NCI-H1930 (cell line): ENCODE data around the gene ABCC9.
"Not testable (repeated sequence)": the region's sequence is repeated elsewhere in the genome, so short reads cannot be mapped to it uniquely, and the experiment has no call there.

Experiments used
- DNase-seq, 2 experiments: peaks; one replicate each; lab custom pipeline; 2025; lab: John Stamatoyannopoulos, UW

ABCC9 gene

DNA sequence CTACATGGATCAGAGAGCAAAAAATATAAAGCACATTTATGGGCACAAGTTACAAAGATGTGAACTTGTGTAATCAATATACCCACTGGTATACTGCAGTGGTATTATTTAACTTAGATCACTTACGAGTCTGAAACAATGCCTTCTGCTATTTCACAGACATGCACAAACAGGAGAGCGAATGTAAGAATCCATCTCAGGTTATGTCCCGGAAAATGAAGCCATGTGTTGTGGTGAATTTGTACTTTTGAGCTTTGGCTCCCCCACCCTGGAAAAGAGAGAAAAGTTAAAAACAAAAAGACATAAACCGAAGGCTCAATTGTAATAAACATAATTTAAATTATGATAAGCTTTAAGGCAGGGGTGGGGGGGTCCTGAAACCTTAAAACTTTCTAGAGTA, 7.6 kb downstream of the ABCC9 start:
- no peak for DNase-seq

DNA sequence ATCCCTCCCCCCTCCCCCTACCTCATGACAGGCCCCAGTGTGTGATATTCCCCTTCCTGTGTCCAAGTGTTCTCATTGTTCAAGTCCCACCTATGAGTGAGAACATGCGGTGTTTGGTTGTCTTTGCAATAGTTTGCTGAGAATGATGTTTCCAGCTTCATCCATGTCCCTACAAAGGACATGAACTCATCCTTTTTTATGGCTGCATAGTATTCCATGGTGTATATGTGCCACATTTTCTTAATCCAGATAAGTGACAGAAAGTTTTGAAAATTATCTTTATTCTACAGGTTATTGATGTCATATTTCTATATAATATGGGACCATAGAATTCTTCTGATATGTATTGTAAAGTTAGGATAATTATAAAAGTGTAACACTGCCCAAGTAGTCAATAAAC, 11.3 kb downstream of the ABCC9 start:
- DNase-seq: not testable (repeated sequence)

DNA sequence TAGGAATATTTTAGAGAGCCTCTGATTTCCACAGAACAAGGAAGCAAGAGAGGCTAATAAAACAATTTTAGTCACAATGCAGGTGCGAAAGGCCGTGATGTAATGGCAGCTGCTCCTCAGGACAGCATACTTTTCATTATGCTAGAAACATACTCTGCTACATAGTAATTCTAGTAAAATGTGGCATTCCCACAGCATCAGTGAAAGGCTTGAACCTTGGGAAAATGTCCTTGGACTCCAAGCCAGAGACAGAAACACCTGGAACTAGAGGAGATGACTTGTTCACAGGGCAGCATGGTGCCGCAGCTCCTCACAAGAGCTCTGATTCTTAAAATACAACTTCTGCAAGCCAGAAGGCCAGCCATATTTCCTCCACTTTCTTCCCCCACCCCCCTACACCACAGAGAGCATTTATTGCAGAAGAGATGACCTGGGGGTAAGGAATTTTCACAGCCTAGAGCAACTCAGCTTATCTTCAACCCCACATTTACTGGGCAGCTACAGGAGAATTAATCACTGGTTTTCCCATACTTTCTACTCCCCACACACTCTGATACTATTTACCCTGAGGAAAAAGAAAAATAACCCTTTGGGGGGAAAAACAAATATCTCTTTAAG, 15.8 kb downstream of the ABCC9 start:
- no peak for DNase-seq

DNA sequence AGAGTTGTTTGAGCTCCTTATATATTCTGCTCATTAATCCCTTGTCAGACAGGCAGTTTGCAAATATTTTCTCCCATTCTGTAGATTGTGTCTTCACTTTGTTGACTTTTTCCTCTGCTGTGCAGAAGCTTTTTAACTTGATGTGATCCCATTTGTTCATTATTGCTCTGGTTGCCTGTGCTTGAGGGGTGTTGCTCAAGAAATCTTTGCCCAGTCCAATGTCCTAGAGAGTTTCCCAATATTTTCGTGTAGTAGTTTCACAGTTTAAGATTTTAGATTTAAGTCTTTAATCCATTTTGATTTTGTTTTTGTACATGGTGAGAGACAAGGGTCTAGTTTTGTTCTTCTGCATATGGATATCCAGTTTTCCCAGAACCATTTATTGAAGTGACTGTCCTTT, 19.8 kb downstream of the ABCC9 start:
- no peak for DNase-seq

DNA sequence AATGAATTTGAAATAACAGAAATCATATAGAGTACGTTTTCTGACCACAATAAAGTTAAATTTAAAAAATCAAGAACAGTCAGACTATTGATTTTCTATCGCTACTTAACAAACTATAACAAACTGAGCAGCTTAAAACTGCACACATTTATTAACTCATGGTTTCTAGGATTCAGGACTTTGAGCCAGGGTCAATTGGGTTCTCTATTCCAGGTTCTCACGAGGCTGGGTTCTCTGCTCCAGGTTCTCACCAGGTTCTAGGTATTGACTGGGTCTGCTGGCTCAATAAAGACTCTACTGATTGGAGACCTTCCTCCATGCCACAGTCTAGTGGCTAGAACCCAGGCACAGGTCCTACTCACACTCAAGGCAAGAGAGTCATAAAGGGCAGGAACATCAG, 22.8 kb downstream of the ABCC9 start:
- DNase-seq: no peak

DNA sequence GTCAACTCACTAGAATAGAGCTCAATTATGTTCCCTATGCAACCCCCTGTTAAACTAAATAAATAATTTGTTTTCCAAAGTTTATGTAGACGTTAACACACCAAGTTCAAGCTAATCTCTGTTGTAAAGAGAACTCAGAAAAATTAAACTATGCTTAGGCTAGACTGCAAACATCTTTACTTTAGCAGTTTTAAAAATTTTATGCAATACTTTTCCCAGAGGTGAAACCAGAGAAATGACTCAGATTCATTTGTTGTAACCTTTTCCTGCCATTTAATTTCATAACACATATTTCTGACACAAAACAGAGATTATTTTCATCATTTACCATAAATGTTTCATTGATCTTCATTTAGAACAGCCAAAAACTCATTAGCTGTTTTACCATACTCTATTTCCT, 27.4 kb downstream of the ABCC9 start:
- no peak for DNase-seq

DNA sequence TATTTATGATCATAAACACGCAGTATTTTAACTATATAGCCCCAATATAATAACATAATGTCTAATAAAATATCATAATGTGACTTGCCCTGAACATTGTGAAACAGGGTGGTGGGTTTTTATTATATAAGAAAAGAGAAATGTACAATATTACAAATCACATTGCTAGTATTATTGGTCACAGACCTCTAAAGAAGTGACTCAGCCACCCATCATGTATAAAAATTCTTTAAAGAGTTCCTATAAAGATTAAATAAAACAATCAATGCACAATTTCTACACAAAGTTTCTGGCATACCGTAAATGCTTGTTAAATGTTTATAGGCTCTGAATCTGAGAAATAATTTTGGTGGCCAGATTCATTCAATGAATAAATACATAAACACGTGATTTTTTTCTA, 28.9 kb downstream of the ABCC9 start:
- DNase-seq: no peak

DNA sequence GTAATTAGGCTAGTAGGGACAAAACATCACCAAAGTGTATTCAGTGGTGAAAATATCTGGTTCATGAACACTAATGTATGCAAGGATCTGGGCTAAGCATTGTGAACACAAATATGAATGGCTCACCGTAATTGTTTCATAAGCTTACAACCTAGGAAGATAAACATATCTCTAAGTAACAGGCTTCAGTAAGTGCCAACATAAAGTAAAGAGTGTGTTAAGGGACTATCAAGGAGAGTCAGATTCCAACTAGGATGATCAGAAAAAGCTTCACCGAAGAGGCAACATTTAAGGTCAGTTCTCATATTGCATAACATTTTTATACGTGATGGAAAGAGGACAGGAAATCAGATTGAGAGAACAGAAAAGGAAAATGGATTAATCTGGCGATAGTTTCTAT, 29.4 kb downstream of the ABCC9 start:
- DNase-seq: no peak

DNA sequence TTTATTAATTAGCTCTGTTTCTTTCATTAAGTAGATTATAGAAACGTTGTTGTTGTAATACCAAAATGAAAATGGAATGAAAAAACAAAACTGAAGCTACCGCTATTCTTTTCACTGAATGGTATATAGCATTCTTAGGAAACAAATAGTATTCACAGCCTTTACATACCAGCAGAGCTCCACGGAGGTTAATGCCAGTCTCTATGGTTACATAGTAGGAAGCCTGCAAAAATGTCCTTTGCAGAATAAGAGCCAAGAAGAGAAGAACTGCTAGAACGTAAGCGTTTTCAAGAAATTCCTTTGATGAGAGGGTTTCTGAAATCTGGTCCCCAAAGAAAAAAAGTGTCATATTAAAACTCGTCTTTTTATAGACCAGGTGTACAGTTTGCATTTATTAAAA, 30.6 kb downstream of the ABCC9 start:
- no peak for DNase-seq

DNA sequence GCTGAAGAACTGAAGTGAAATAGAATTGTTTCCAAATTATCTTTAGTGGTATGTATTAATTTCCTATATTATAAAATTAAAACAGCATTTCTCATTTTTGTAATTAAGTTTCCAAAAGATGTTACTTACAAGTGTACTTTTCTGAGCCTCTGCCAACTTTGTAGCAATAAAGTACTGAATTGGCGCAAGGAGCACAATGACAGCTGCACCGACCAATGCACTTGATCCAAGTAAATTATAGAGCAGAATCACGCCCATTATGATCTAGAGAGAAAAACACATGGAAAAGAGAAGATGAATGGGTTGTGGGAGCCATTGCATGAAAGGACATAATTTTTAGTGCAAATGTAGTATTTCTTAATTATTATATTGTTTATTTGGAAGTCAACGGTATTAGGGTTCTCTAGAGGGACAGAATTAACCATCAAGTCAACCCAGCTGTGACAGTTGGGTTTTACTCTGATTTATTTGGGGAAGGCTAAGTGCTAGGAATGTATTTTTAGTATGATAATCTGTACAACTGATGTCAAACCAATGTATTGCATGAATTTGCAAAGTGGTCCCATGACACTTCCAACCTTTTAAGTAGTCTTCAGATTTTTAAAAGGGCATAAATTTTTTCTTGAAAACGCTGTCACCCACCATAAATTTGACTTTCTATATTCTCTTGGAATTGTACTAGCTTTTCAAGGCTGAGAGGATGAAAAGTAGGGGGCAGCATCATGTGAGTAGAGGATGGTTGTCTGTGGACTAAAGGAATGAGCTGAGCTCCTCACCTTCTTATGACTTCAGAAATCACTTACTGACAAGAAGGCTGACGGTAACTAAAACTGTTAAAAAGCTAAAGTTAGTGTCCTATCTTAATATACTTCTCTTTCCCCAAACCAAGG, 33.0 kb downstream of the ABCC9 start:
- no peak for DNase-seq

DNA sequence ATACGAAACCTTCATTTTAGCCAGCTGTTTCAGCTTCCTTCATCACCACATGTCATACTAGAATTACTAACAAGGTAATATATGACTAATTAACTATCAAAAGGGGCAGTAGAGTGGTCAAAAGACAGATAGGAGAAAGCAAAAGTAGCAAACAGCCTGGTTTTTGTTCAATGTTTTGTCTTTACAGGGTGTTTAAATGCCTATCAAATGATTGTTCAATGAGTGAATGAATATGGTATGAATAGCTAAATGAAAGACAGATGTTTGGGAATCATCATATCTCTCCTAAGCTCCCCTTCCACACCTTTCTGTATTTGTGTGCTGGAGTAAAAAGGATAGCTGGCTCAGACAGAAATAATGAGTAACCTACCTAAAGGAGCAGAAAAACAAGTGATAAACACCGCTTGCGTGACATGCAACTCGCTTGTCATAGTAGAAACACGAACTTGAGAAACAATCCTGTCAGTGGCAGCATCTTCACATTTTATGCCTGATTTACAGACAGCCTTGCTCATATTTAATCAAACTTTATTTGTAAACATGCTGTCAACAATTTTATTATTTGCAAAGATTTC, 34.2 kb downstream of the ABCC9 start:
- DNase-seq: no peak

DNA sequence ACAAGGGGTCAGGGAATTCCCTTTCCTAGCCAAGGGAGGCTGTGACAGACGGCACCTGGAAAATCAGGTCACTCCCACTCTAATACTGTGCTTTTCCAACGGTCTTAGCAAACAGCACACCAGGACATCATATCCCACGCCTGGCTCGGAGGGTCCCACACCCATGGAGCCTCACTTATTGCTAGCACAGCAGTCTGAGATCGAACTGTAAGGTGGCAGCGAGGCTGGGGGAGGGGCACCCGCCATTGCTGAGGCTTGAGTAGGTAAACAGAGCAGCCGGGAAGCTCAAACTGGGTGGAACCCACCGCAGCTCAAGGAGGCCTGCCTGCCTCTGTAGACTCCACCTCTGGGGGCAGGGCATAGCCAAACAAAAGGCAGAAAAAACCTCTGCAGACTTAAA, 41.7 kb downstream of the ABCC9 start:
- DNase-seq: not testable (repeated sequence)

DNA sequence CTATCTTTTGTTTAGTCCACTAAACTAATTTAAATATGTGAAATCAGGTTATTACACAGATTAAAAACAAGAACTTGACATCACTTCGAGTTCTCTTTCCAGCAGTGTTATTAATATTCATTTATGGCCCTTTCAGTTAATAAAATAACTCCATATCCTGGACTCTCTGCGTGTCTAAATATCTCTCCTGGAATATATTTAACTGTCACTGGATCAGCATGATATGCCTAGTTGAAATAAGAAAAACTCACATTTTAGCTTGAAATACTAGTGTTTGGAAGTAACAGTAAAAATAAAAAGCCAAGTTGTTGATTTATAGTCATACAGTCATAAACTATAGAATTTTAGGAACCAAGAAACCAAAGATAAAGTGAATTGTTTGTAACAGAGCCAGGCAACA, 45.6 kb downstream of the ABCC9 start:
- no peak for DNase-seq

DNA sequence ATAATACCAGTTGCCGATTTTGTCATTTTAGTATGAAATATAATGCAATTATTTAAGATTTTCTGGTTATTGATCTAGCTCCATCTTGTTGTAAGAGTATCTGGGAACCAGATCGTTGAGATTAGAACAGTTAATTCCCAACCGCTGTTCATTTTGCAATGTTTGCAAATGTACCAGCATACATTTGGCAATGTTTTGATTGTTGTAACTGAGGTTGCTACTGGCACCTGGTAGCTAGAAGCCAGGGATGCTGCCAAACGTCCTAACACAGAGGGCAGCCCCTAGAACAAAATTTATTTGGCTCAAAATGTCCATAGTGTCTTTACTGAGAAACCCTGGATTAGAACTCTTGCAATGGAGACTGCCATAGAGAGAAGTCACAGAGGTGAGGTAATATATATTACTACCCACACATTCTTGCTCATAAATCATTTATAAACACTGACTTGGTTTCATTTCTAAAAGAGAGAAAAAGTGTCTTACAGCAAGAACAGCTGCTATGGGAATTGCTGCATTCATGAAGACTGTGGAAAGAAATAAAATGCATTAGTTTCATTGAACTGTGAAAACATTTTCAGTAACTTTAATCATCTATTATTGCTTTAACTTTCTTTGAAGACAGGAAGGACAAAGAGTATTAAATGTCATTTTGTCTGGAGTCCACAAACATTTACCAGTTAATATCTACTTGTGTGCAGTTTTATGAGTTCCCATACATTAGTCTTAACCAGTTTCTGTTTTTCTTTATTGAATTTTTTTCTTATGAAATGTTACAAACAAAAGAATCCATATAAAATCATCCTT, 46.2 kb downstream of the ABCC9 start:
- no peak for DNase-seq

DNA sequence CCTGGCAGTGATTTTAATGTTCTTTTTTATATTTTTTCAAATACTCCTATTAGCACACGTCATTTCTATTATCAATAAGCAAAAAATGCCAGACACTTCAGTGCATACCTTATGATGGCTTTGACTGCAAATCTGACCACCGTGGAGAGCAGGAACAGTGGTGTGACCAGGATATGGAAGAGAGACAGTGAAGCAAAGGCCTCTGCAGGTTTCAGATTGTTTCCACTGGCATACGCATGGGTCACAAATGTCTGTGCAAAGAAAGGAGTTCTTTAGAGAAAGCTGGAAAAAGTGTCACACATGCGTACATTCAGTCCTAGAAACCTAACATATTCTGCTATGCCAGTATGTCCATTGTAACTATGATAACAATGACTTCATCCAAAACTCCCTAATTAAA, 47.3 kb downstream of the ABCC9 start:
- no peak for DNase-seq

DNA sequence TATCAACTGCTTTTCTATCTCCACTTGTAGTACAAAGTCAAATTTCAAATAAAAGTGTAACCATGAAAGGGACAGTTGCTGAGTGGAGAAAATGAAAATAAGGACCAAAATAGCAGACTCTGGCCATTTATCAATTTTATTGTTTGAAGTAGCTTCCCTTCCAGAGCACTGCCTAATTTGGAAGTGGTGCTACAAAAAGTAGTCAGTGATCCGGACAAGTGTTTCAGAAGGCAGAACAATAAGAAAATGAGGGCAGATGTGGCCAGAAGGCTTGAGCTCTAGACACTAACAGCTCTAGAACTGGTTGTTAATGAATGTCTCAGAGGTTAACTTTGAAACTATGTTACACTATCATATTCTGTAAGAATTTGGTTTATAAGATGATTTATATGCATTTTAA, 48.9 kb downstream of the ABCC9 start:
- no peak for DNase-seq

DNA sequence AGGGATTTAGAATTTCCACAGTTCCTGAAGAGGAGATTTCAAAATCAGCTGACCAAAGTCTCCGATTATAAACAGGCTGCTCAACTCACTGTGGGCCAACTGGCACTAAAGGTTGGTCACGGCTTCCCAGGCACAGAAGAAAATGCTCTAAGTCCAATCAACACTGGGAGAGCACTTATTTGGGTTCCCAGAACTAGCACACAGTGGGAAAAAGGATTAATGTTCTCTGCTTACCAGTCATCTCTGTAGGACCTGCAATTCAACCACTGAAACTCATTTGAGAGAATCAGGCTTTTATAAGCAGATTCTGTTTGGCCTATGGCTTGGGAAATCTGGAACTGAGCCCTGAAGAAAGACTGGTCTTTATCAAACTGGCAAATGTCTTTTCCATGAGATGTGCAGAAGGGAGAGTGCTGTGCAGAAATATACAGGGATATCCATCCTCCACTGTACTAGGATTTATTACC, 49.4 kb downstream of the ABCC9 start:
- no peak for DNase-seq

DNA sequence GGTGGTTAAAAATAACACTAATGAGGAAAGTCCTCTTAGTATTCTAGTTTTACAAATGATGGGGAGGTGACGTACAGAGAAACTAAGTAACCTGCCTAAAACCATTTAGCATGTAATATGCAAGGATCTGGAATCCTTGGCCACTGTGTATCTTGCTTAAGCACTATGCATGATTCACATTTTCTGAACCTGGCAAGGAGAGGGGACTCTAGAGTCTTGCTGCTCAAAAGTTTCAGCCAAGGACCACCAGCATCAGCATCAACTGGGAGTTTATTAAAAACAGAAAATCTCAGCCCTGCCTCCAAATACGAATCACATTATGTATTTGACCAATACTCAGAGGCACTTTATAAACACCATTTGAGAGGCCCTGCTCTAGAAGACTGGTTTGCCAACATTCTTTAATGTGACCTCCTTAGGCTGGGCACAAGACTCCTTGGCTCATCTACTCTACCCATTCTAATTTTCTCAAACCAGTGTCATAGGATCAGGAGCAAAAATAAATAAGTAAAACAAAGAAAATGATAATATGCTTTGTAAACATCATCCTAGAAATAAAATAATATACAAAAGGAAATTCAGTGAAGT, 52.9 kb downstream of the ABCC9 start:
- DNase-seq: no peak

DNA sequence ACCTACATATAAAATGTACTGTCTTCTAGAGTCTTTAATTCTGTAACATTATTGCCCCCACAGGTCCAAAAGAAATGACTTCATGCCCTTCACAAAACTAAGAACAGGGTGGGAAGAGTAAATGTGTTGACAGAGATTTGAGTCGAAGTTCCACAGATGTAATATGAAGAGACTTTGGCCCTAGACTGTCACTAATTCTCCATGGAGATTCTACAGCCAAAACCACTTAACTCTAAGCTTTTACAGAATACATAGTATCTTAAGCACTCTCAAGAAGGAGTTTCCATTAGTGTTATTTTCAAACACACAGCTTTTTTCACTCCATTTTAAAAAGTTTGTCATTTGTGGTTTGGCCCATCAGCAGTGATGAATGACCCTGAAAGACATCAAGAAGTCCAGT, 56.3 kb downstream of the ABCC9 start:
- no peak for DNase-seq

DNA sequence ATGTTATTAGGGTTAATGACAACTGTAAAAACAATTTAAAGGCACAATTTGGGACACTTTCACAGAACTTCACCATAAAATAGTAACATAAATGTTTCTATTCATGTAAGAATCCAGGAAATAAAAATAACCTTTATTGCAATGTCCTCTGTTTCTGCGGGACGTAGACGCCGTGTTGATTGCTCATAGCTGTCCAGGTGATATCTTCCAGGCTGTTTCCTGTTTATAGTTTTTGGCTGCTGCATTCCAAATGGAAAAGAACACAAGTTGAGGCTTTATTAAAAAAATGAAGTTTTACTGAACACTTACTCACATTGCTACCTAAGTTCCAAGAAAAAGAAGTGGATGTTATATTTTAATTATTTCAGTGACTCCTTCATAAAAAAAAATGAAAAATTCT, 58.6 kb downstream of the ABCC9 start:
- DNase-seq: no peak

DNA sequence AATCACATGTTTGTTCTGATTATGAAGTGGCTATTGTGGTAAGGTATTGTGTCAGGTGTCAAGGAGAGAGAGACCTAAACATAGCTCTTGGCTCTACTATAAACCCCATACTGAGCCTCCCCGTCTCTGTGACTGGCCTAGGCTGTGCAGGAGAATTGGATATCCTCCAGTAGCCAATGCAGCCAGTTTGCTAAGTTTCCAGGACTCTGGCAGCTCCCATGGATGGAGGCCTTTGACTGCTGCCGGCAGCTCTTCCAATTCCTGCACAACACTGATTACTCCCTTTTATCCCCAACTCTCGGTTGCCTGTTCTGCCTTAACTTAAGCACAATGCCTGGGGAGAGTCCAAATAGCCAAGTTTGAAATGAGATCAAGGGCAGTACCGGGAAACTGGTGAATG, 59.3 kb downstream of the ABCC9 start:
- DNase-seq: no peak

DNA sequence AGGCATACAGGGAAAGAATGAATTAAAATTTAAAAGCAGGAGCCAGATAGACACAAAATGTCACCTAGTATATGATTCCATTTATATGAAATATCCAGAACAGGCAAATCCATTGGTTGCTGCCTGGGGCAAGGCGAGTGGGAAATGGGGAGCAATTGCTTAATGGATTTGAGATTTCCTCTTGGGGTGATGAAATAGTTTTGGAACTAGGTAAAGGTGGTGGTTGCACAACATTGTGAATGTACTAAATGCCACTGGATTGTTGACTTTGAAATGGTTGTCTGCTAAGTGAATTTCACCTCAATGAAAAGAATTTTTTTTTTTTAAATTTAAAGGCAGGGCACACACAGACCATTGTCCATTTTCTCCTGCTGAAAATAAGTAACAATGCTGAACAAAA, 61.9 kb downstream of the ABCC9 start:
- no peak for DNase-seq
